SH-SY5Y (cell line): ENCODE measurements around the gene CLUH.

ENCODE experiments used
- GATA2 ChIP-seq: IDR thresholded peaks from 2 replicates; pipeline ENCODE4 v1.6.1; 2011; ENCODE audit warnings: mild to moderate bottlenecking, low read depth, low read length
- GATA3 ChIP-seq: IDR thresholded peaks from 2 replicates; pipeline ENCODE4 v1.6.1; 2011; ENCODE audit warnings: low read depth, mild to moderate bottlenecking, low read length, moderate library complexity

- TF ChIP-seq GATA3 (no peak), GATA2 (no peak)
These were observed 47.3 kb upstream of the CLUH start for GRCh38 chr17:2758870-2759269.
